Lung (tissue), 12 donors: Measurements from ENCODE around the gene AQP12A. TPM values are rescaled to one million over a fixed set of nuclear protein-coding genes. Genes with fewer than 3 reads are reported as not detected.

Experiments
- ATAC-seq: fragments of 200-7000 bp; cut with Tn5 transposase; one replicate; pipeline ENCODE4 v1.9.1; 2020; ENCODE audit warnings: moderate number of reproducible peaks; ENCODE audit not compliant: insufficient read depth, low FRiP score
- DNase-seq, 3 donors: peaks; one replicate each; pipeline ENCODE4 v3.0.0-alpha.2; 2013 to 2017
- H3K27ac ChIP-seq, 2 donors: one replicate each; pipeline ENCODE4 v1.5.1; 2013; ENCODE audit warnings: mild to moderate bottlenecking in 2 of 2, moderate library complexity in 2 of 2, control low read depth in 1 of 2, inconsistent platforms in 1 of 2, low read depth in 1 of 2, low read length in 1 of 2
- H3K27me3 ChIP-seq, 3 donors: one replicate each; pipeline ENCODE4 v1.5.1; 2013; ENCODE audit warnings: low read length in 2 of 3; ENCODE audit not compliant: control insufficient read depth in 3 of 3, insufficient read depth in 3 of 3
- H3K36me3 ChIP-seq, 4 donors: one replicate each; pipeline ENCODE4 v1.5.1; 2013; ENCODE audit warnings: low read length in 4 of 4, mild to moderate bottlenecking in 1 of 4, moderate library complexity in 1 of 4; ENCODE audit not compliant: control insufficient read depth in 4 of 4, insufficient read depth in 4 of 4
- H3K4me1 ChIP-seq, 5 donors: one replicate each; pipeline ENCODE4 v1.5.1; 2013; ENCODE audit warnings: low read length in 5 of 5, mild to moderate bottlenecking in 2 of 5, moderate library complexity in 1 of 5; ENCODE audit not compliant: control insufficient read depth in 5 of 5, insufficient read depth in 5 of 5
- H3K4me3 ChIP-seq: one replicate; pipeline ENCODE4 v1.5.1; 2013; ENCODE audit warnings: mild to moderate bottlenecking, control low read depth, moderate library complexity
- H3K9ac ChIP-seq, 2 donors: one replicate each; pipeline ENCODE4 v1.5.1; 2013; ENCODE audit warnings: low read length in 2 of 2, control low read depth in 1 of 2; ENCODE audit not compliant: insufficient read depth in 1 of 2
- H3K9me3 ChIP-seq, 4 donors: one replicate each; pipeline ENCODE4 v1.5.1; 2013; ENCODE audit warnings: low read length in 3 of 4, mild to moderate bottlenecking in 1 of 4, moderate library complexity in 1 of 4; ENCODE audit not compliant: control insufficient read depth in 4 of 4, insufficient read depth in 3 of 4
- CTCF ChIP-seq: IDR thresholded peaks from 2 replicates; pipeline ENCODE4 v1.5.1; 2012; ENCODE audit warnings: mild to moderate bottlenecking; ENCODE audit errors: control extremely low read depth, extremely low read depth
- WGBS, 2 donors: extraction: QIAGEN DNeasy Blood & Tissue Kit; methylation state at CpG; one replicate each; pipeline ENCODE4 v1.1.7; 2013; 5-methylcytosine and 5-hydroxymethylcytosine counted together
- polyA plus RNA-seq, 2 donors: library from polyadenylated mRNA; stranded (reverse); fragments of 200-250 nt; gene quantifications; one replicate each; pipeline ENCODE4 v1.2.1, GENCODE V29; 2013
- total RNA-seq, 2 donors: library from RNA; depleted of rRNA in 1 of 2; stranded (reverse); fragments of >200 nt in 1 of 2; gene quantifications; one replicate each; pipeline ENCODE4 v1.2.1, GENCODE V29; 2014 to 2021
- donor health status: control.
- donor health status: control.
- donor health status: Bipolar disorder and iron deficiency.
- donor health status: healthy.
- donor health status: DM: yes; HTN: yes; CAD: no.

Gene AQP12A
- total and polyA plus RNA-seq, 4 donors: not detected

- H3K27me3 ChIP-seq: no peaks in the 10 kb centered on the region
- H3K9ac ChIP-seq: no peak overlapping the region
- no peaks in the 10 kb centered on the region for H3K36me3 ChIP-seq
- H3K27ac ChIP-seq: no peak overlapping the region
- H3K9me3 ChIP-seq: no peaks in the 10 kb centered on the region
- WGBS, 2 donors: 53 to 68% methylated on average over 10 of the region's 10 CpGs
- H3K4me1 ChIP-seq: no peaks in the 10 kb centered on the region
- H3K4me3 ChIP-seq: no peak overlapping the region
- DNase-seq: peak; percentile 45 to 77 (median 52)
- no peak for TF ChIP-seq CTCF
- no peak for ATAC-seq
These were observed 5.8 kb upstream of the AQP12A start for GRCh38 chr2:240685771-240686371.

- H3K27me3 ChIP-seq: no peaks in the 10 kb centered on the region
- H3K4me3 ChIP-seq: no peak overlapping the region
- H3K4me1 ChIP-seq: no peaks in the 10 kb centered on the region
- no peak for DNase-seq
- no peaks in the 10 kb centered on the region for H3K9me3 ChIP-seq
- TF ChIP-seq CTCF: no peak
- ATAC-seq: no peak
- H3K36me3 ChIP-seq: no peaks in the 10 kb centered on the region
- no peak overlapping the region for H3K27ac ChIP-seq
- no peak overlapping the region for H3K9ac ChIP-seq
- WGBS, 2 donors: 42 to 45% methylated on average over 6 of the region's 6 CpGs
These were observed 5.2 kb upstream of the AQP12A start for GRCh38 chr2:240686460-240686859.

- DNase-seq (peak in 1 of 3 donors; percentile 7), ATAC-seq (no peak)
- H3K27me3 ChIP-seq: no peaks in the 10 kb centered on the region
- H3K9ac ChIP-seq: no peak overlapping the region
- H3K36me3 ChIP-seq: no peaks in the 10 kb centered on the region
- no peak for TF ChIP-seq CTCF
- H3K4me1 ChIP-seq: no peaks in the 10 kb centered on the region
- no peak overlapping the region for H3K27ac ChIP-seq
- no peak overlapping the region for H3K4me3 ChIP-seq
- WGBS, 2 donors: 84 to 86% methylated on average over 20 of the region's 20 CpGs
- no peaks in the 10 kb centered on the region for H3K9me3 ChIP-seq
These were observed 4.5 kb upstream of the AQP12A start for GRCh38 chr2:240687045-240687740.
